GM12865 (cell line): ENCODE measurements around the gene MID1.

Experiments
- DNase-seq: peaks from one replicate; pipeline ENCODE4 v3.0.0; 2010; ENCODE audit warnings: low read depth
- H3K4me3 ChIP-seq: 2 replicates; pipeline ENCODE4 v1.5.1; 2011; ENCODE audit warnings: mild to moderate bottlenecking, low read depth, low read length, control low read depth
- TF ChIP-seq, protein P1 (sequence below): IDR thresholded peaks from 2 replicates; pipeline ENCODE4 v1.5.1; 2011; ENCODE audit warnings: low read length, control low read depth, low read depth, inconsistent platforms; ENCODE audit not compliant: insufficient read depth; ENCODE audit errors: missing control alignments

Gene MID1

DNA sequence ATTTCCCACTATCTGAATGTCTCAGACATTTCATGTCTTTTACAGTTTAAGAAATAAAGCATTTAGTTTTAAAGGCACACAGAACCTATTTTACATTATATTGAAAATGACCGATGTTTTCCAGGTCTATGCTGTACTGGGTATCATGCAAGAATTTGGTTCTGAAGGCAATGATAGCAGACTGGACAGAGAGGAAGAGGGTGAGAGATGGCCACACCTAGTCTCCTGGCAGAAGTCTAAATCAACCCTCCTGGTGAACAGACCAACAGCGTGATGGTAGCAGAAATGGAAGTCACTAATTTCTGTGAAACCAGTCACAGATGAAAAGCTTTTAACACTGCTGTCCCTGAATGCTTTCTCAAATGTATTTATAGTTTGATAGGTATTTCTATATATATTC lies 41.9 kb downstream of the MID1 start:
- H3K4me3 ChIP-seq = no peak overlapping the region
- no peak for DNase-seq
- TF ChIP-seq, protein P1, sequence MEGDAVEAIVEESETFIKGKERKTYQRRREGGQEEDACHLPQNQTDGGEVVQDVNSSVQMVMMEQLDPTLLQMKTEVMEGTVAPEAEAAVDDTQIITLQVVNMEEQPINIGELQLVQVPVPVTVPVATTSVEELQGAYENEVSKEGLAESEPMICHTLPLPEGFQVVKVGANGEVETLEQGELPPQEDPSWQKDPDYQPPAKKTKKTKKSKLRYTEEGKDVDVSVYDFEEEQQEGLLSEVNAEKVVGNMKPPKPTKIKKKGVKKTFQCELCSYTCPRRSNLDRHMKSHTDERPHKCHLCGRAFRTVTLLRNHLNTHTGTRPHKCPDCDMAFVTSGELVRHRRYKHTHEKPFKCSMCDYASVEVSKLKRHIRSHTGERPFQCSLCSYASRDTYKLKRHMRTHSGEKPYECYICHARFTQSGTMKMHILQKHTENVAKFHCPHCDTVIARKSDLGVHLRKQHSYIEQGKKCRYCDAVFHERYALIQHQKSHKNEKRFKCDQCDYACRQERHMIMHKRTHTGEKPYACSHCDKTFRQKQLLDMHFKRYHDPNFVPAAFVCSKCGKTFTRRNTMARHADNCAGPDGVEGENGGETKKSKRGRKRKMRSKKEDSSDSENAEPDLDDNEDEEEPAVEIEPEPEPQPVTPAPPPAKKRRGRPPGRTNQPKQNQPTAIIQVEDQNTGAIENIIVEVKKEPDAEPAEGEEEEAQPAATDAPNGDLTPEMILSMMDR = no peak

DNA sequence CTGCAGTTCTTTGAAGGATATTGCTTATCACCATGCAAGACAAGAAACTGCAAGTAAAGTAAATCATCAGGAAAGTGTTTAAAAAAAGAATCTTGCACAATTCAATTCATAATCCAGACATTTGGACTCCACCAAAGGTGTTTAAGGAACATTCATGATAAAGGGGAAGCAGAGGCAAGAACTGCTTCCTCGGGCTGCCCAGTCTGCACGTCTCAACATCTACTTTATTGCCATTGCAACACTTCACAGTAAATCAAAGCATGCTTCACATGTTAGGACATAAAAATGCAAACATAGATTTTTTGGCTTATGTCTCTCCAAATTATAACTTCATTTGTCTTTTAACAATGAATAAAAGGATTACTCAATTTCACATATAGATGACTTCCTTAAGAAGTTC lies 42.5 kb downstream of the MID1 start:
- no peak for DNase-seq
- no peak overlapping the region for H3K4me3 ChIP-seq
- TF ChIP-seq, protein P1 = no peak

DNA sequence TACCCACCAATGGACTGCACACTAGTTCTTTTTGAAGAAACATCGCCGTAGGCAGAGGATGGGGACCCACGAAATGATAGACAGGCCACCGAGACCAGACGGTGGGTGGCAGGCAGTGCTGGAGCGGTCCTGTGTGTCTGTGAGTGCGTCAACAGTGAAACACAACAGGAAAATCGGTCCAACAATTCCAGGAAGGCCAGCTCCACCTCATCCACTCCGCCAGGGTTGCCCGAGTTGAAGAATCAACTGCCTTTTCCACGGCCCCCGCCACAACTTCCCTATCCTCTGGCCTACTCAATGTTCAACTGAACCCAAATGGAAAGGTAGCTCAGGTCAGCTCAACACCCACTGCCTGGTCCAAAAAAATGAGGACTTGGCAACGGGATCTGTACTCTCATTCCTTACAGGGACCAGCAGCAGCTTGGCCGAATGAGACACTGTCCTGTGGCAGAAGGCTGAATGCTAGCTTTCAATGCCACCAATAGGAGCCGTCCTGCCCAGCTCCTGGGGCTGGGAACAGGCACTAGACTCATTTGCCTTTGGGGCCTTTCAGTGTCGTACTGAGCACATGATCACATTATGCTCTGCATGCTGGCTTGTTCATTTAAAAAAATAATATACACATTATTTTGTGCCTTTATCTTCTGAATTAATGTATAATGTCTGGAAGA lies 43.5 kb downstream of the MID1 start:
- TF ChIP-seq, protein P1 = no peak
- H3K4me3 ChIP-seq = no peak overlapping the region

DNA sequence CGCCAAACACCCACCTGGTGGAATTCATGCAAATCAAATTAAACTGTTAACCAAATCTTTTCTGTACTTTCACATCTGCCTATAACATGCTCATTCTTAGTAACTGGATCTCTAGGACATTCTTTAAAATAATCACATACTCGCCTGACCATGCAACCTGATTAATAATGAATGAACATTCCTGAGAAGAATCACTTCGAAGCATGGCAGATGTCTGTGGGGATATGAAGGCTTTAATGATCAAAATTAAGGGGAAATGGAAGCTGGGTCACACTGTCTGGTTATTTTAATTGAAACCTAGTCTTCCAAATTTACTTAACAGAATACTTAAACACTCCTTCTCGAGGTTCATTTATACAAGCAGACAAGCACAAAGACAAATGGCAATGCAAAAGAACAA lies 44.2 kb downstream of the MID1 start:
- TF ChIP-seq, protein P1 = no peak

More for the DNA sequence above, 43.5 kb downstream of the MID1 start:
- DNase-seq = no peak

DNA sequence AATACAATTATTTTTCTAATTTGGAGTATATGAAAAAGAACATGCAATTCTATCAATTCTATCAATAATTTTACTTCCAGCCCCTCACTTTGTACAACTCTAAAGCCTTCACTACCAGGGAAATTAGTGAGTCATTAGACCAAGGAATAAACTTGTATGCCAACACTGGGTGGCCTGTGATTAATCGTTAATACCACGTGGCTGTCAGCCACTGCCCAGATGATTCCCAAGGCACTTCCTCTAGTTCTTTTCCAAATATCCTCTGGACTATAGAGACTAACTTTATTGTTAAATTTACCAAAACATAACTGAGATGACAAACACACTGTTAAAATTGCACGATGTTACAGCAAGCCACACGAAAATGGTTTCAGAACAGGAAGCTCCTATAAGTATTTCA lies 45.7 kb downstream of the MID1 start:
- DNase-seq = no peak

More for the DNA sequence above, 44.2 kb downstream of the MID1 start:
- DNase-seq = no peak
- H3K4me3 ChIP-seq = no peak overlapping the region

DNA sequence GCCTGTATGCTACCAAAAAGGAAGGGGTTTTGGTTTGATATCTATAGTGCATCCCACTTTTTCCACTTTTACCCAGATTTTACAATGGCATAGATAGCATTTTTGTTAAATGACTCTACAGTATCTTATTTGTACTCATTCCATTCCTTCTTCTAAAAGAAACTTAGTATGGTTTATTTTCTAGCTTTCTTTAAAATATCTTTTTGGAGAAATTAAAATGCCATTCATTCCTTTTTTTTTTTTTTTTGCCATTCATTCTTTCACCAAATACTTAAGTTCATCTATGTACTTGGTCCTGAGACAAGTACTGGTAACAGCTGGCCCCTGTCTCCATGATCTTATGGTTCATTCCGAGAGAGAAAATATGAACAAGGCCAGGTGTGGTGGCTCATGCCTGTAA lies 49.1 kb downstream of the MID1 start:
- no peak for DNase-seq
- H3K4me3 ChIP-seq = no peak overlapping the region
- TF ChIP-seq, protein P1 = no peak

More for the DNA sequence above, 45.7 kb downstream of the MID1 start:
- H3K4me3 ChIP-seq = no peak overlapping the region
- TF ChIP-seq, protein P1 = no peak

DNA sequence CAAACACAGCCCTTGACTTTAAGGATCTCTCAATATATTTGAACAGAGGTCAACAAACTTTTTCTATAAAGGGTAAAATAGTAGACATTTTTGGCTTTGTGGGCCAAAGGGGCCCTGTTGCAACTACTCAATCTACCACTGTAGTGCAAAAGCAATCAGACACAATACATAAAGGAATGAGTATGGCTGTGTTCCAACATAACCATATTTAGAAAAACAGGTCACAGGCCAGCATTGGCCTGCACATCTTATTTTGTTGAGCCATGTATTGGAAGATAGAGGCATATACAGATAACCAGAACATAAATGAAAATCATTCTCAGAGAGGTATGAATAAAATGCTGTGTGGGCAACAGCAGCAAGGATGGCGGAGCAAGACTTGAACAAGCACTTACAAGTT lies 49.8 kb downstream of the MID1 start:
- TF ChIP-seq, protein P1 = no peak
- no peak for DNase-seq
- no peak overlapping the region for H3K4me3 ChIP-seq
